Measurements from ENCODE around the gene TTLL9. TPM values are rescaled to one million over a fixed set of nuclear protein-coding genes. Genes with fewer than 3 reads are reported as not detected.
"Not testable (repeated sequence)": the region's sequence is repeated elsewhere in the genome, so short reads cannot be mapped to it uniquely, and the experiment has no call there.

Gene TTLL9
- total RNA-seq, 2 donors from 2014 or later: not detected

DNA sequence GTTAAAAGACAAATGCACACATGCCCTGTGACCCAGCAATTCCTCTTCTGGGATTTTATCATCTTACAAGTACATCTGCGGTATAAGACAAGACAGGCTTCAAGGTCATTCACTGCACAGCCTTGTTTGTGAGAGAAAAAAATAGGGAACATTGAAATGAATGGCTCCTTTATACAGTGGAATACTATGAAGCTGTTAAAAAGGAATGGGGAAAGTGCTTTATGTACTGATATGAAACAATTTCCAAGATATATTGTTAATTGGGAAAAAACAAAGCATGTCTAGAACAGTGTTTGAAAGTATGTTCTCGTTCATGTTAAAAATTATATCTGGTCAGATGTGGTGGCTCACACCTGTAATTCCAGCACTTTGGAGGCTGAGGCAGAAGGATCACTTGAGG is 56.1 kb downstream of the TTLL9 start:
- TF ChIP-seq CTCF (IDR thresholded peaks at IDR 0.05): no peak
- no peak overlapping the region for H3K27ac ChIP-seq
- intact Hi-C loops (cut with DNase I): no loop called here
- no peaks in the 10 kb centered on the region for H3K27me3 ChIP-seq
- H3K9ac ChIP-seq (ENCODE audit: low read depth in 2 of 2, low read length in 2 of 2): no peak overlapping the region
- H3K9me3 ChIP-seq: no peaks in the 10 kb centered on the region
- no peaks in the 10 kb centered on the region for H3K36me3 ChIP-seq
- no peak for DNase-seq
- no peaks in the 10 kb centered on the region for H3K4me1 ChIP-seq
- no peak overlapping the region for H3K4me3 ChIP-seq

DNA sequence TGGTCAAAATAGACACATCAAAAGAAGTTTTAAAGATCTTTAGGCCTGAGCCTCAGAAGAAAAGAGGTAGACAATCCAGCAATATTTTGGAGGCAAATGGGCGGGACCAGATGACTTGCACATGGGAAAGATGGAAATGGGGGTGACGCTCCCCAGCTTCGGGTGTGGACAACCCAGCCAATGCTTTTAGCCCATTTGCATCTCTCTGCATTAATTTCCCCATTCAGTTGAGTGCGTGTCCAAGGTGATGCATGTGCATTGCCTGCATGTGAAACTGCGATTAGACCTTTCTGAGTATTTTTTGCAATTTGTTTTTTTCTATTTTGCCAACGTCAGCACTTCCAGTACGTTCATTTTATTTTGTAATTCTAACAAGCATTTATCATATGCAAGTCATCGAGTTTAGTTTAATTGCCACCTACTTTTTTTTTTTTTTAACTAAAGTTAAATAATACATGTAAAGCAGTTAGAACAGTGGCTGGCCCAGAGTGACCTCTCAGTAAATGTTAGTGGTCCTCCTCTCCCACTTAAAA is 57.3 kb downstream of the TTLL9 start:
- Histone ChIP-seq H3K9ac (ENCODE audit: low read depth in 2 of 2, low read length in 2 of 2) (no peak overlapping the region), H3K4me1 (no peaks in the 10 kb centered on the region), H3K27ac (no peak overlapping the region), H3K9me3 (no peaks in the 10 kb centered on the region), H3K27me3 (no peaks in the 10 kb centered on the region), H3K36me3 (no peaks in the 10 kb centered on the region), H3K4me3 (no peak overlapping the region)
- intact Hi-C loops (cut with DNase I): no loop called here
- TF ChIP-seq CTCF (IDR thresholded peaks at IDR 0.05): no peak
- DNase-seq: no peak

DNA sequence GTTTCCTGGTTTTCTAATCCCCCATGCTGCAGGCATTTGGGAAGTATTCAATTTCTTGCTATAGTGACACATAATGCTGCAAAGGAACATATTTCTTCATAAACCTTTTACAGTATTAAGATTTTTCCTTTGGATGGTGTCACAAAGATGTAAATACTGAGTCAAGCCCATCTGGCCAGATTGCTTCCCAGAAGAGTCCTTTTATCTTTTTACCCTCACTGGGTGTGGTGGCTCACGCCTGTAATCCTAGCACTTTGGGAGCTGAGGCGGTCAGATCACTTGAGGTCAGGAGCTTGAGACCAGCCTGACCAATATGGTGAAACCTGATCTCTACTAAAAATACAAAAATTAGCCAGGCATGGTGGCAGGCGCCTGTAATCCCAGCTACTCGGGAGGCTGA is 59.2 kb downstream of the TTLL9 start:
- H3K9ac ChIP-seq (ENCODE audit: low read depth in 2 of 2, low read length in 2 of 2); H3K27me3 ChIP-seq; H3K4me1 ChIP-seq; DNase-seq; H3K27ac ChIP-seq; H3K9me3 ChIP-seq; H3K4me3 ChIP-seq; intact Hi-C loops (cut with DNase I); H3K36me3 ChIP-seq: not testable (repeated sequence)

- Histone ChIP-seq H3K9ac (ENCODE audit: low read depth in 2 of 2, low read length in 2 of 2) (no peak overlapping the region), H3K9me3 (no peaks in the 10 kb centered on the region), H3K4me1 (no peaks in the 10 kb centered on the region), H3K36me3 (no peaks in the 10 kb centered on the region), H3K27me3 (no peaks in the 10 kb centered on the region), H3K27ac (no peak overlapping the region), H3K4me3 (no peak overlapping the region)
- intact Hi-C loops (cut with DNase I): no loop called here
- TF ChIP-seq CTCF (IDR thresholded peaks at IDR 0.05): no peak
- no peak for DNase-seq
These were observed 60.3 kb downstream of the TTLL9 start for GRCh38 chr20:31930779-31931178.

DNA sequence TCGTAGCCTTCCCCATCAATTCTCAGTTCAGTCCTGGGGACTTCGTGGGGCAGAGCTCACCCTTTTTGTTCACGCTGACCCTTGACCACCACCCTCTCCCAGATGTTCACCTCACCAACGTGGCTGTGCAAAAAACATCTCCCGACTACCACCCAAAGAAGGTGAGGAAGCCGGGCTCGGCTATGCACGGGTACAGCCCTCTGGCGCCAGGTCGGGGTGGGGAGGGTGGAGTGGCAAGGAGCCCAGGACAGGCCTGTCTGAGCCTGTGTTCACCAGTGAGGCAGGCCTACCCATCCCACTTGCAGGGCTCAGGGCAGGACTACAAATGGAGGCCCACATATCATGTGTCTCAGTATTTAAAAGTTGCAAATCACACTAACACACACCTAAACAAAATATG is 63.3 kb downstream of the TTLL9 start:
- H3K9me3 ChIP-seq: no peaks in the 10 kb centered on the region
- no peak for TF ChIP-seq CTCF (IDR thresholded peaks at IDR 0.05)
- H3K27ac ChIP-seq: no peak overlapping the region
- H3K27me3 ChIP-seq: no peaks in the 10 kb centered on the region
- intact Hi-C loops (cut with DNase I): no loop called here
- no peaks in the 10 kb centered on the region for H3K36me3 ChIP-seq
- no peak overlapping the region for H3K9ac ChIP-seq (ENCODE audit: low read depth in 2 of 2, low read length in 2 of 2)
- DNase-seq: no peak
- no peak overlapping the region for H3K4me3 ChIP-seq
- H3K4me1 ChIP-seq: no peaks in the 10 kb centered on the region

DNA sequence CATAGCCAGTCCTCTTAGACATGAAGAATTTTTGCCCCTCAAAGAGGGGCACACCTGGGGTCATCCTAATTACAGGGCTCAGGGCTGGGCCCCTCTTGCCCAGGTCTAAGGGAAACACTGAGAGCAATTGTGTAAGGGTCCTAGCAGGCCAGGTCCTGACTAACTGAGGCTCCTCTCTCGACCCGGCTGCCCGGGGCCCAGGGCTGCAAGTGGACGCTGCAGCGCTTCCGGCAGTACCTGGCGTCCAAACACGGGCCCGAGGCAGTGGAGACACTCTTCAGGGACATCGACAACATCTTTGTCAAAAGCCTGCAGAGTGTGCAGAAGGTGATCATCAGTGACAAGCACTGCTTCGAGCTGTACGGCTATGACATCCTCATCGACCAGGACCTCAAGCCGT is 64.1 kb downstream of the TTLL9 start:
- Histone ChIP-seq H3K4me1 (no peaks in the 10 kb centered on the region), H3K9me3 (no peaks in the 10 kb centered on the region), H3K36me3 (no peaks in the 10 kb centered on the region), H3K4me3 (no peak overlapping the region), H3K9ac (ENCODE audit: low read depth in 2 of 2, low read length in 2 of 2) (no peak overlapping the region), H3K27ac (no peak overlapping the region), H3K27me3 (no peaks in the 10 kb centered on the region)
- no peak for DNase-seq
- TF ChIP-seq CTCF (IDR thresholded peaks at IDR 0.05): no peak
- intact Hi-C loops (cut with DNase I): no loop called here
